GM12878 (cell line): ENCODE measurements around the gene UBXN4. TPM values are rescaled to one million over a fixed set of nuclear protein-coding genes. Genes with fewer than 3 reads are reported as not detected.

Experiments used
- RAD21 ChIP-seq: IDR thresholded peaks from 2 replicates; pipeline ENCODE4 v1.6.1; 2011; ENCODE audit warnings: mild to moderate bottlenecking, low read depth, low read length, moderate library complexity; ENCODE audit not compliant: insufficient read depth
- SMARCA5 ChIP-seq: fragments of 450-650 bp; IDR thresholded peaks from 2 replicates; pipeline ENCODE4 v1.6.1; 2017; ENCODE audit warnings: mild to moderate bottlenecking
- SMC3 ChIP-seq: IDR thresholded peaks from 2 replicates; pipeline ENCODE4 v1.6.1; 2011; ENCODE audit warnings: low read length, improper control_type of control experiment, borderline replicate concordance
- YY1 ChIP-seq: IDR thresholded peaks from 2 replicates; pipeline ENCODE4 v1.6.1; 2011; ENCODE audit warnings: low read depth, mild to moderate bottlenecking, low read length
- polyA plus RNA-seq, 11 experiments: library from polyadenylated mRNA; depleted of rRNA in 4 of 11; unstranded in 6 of 11; stranded (reverse) in 5 of 11; fragments of >200 nt; fragmentation: Nextera tagmentation in 4 of 11; fragmentation: Illumina TruSeq in 1 of 11; extraction: Ambion mirVana in 4 of 11; extraction: Trizol in 1 of 11; gene quantifications; 1 replicate in 1 of 11; 2 replicates in 10 of 11; pipeline versions ENCODE4 v1.2.1 to v1.2.3, GENCODE V29; 2011 to 2016; ENCODE audit warnings: inconsistent platforms in 2 of 11, missing spikeins in 2 of 11, low read depth in 1 of 11
- total RNA-seq, 4 experiments: library from RNA; depleted of rRNA in 3 of 4; stranded (reverse); fragments of >200 nt in 3 of 4; fragmentation: Illumina TruSeq in 1 of 4; extraction: Trizol in 1 of 4; gene quantifications; 2 replicates each; pipeline versions ENCODE4 v1.2.1 to v1.2.3, GENCODE V29; 2013 to 2021
- TF ChIP-seq, protein P1 (sequence below): fragments of 450-650 bp; IDR thresholded peaks from 2 replicates; pipeline ENCODE4 v1.6.1; 2018; ENCODE audit warnings: mild to moderate bottlenecking, low read depth, moderate library complexity; ENCODE audit not compliant: partially characterized antibody
- TF ChIP-seq, protein P2 (sequence below): fragments of 450-650 bp; IDR thresholded peaks from 2 replicates; pipeline ENCODE4 v1.6.1; 2016; ENCODE audit warnings: mild to moderate bottlenecking

Gene UBXN4
- total and polyA plus RNA-seq, 10 of the 15 experiments (the other 5 are each of a cell fraction or from before 2014, with no cell fraction given) = 52.6 to 133 (median 71.9) TPM

DNA sequence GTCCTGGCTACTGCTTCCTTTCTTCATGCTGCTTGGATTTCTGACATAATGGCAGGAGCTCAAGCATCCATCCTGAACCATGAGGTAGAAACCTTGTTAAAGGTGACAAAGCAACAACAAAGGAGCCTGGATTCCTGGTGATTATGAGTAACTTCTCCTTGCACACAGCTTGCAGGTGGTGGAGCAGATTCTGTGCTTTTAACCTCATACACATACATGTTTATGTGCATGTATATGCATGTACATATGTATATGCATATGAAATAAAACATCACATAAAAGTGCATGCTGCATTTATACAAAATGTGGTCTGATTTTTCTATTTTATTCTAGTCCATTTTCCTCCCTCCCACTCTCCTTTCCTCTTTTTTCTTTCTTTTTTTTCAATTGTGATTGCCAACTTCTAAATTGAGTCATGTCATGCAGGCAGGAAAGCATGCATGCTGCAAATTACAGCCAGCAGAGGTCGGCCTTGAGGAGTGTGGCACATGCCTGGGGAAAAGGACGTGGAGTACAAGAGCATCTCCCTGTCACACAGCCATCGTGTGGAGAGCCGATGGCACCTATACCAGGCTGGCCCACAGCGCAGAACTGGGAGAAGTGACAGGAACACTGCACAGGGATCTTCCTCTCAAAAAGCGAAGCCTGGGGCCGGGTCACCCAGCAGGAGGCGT, 77.4 kb downstream of the UBXN4 start (continued):
- TF ChIP-seq, protein P1, sequence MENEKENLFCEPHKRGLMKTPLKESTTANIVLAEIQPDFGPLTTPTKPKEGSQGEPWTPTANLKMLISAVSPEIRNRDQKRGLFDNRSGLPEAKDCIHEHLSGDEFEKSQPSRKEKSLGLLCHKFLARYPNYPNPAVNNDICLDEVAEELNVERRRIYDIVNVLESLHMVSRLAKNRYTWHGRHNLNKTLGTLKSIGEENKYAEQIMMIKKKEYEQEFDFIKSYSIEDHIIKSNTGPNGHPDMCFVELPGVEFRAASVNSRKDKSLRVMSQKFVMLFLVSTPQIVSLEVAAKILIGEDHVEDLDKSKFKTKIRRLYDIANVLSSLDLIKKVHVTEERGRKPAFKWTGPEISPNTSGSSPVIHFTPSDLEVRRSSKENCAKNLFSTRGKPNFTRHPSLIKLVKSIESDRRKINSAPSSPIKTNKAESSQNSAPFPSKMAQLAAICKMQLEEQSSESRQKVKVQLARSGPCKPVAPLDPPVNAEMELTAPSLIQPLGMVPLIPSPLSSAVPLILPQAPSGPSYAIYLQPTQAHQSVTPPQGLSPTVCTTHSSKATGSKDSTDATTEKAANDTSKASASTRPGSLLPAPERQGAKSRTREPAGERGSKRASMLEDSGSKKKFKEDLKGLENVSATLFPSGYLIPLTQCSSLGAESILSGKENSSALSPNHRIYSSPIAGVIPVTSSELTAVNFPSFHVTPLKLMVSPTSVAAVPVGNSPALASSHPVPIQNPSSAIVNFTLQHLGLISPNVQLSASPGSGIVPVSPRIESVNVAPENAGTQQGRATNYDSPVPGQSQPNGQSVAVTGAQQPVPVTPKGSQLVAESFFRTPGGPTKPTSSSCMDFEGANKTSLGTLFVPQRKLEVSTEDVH = no peak
- TF ChIP-seq YY1 (0 out of 2 replicates have a peak, but pooled peaks have one; percentile 8), SMARCA5 (peak; percentile 28; the same call in 1 of the 2 replicates), SMC3 (peak; percentile 28; the same call in 1 of the 2 replicates), RAD21 (peak; percentile 32; the same call in 1 of the 2 replicates)
- TF ChIP-seq, protein P2, sequence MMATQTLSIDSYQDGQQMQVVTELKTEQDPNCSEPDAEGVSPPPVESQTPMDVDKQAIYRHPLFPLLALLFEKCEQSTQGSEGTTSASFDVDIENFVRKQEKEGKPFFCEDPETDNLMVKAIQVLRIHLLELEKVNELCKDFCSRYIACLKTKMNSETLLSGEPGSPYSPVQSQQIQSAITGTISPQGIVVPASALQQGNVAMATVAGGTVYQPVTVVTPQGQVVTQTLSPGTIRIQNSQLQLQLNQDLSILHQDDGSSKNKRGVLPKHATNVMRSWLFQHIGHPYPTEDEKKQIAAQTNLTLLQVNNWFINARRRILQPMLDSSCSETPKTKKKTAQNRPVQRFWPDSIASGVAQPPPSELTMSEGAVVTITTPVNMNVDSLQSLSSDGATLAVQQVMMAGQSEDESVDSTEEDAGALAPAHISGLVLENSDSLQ = no peak
